GM10847 (cell line): ENCODE results near the gene DHRS7B.

ENCODE experiments used
- POLR2A ChIP-seq: IDR thresholded peaks from 2 replicates; pipeline ENCODE4 v1.6.1; 2011; ENCODE audit not compliant: insufficient read length; ENCODE audit errors: extremely low read depth

DHRS7B gene

DNA sequence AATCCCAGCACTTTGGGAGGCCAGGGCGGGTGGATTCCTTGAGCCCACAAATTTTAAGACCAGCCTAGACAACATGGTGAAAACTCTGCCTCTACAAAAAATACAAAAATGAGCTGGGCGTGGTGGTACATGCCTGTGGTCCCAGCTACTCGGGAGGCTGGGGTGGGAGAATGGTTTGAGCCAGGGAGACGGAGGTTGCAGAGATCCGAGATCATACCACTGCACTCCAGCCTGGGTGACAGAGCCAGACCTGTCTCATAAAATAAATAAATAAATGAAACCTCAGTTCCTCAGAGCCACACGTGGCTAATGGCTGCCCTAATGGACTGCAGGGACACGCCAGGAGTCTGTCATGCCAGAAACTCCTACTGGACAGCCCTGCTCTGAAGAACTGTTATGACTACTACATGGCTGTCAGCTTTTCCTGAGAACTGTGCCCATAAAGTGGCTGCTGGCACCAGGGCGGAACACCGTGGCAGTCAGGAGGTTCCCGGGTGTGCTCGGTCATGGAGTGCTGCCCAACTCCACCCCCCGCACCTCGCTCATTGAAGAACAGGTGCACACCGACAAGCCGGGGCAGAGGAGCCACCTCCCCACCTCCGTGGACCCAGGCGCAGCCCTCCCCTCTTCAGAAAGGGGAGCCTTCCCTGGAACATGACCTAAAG lies 82.9 kb downstream of the DHRS7B start:
- TF ChIP-seq POLR2A: no peak

DNA sequence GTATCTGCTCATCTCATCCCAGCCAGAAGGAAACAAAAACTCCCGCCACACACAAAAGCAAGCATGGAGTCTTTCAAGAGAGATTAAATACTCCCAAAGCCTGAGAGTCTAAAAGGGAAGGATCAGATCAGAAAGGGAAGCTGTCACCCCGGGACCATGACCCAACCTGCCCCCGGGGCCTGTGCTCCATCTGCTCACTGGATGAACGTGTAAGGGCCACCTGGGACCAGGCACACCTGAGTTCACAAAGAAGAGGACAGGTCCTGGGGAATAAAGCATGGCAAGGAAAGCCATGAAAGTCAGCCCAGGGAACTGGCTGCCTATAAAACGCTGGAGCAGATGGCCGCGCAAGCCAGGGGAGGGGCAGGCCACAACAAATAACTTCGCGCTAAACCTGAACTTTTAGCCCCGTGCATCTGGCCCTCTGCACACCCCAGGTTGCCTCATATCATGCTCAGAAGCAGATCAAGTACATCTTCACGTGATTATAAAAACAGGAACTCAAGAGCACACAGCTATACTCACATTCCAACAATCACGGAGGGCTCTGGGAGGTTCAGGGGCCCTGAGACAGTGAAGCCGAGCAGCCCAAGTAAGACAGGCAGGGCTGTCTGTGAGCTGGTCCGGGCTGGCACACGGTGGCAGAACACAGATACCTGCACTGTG lies 83.8 kb downstream of the DHRS7B start:
- TF ChIP-seq POLR2A: no peak

GRCh38 chr17:21211825-21212479 lies 85.2 kb downstream of the DHRS7B start:
- no peak for TF ChIP-seq POLR2A

GRCh38 chr17:21212826-21213637 lies 86.3 kb downstream of the DHRS7B start:
- TF ChIP-seq POLR2A: no peak

DNA sequence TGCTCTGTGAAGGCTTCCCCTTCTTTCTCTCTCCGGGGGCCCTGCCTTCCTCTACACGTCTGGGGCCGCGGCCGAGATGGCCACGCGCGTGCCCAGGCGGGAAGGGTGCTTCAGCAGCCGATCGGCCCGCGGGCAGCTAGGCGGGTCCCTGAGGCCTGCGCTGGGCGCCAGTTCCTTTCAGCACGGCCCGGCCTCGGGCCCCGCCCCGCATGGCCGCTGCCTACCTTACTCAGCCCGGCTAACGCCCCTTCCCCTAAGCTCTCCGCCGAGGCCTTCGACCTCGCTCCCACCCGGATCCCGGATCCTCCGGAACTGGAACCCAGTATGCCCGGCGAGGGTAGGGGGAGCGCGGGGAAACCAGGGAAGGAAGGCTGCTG lies 86.9 kb downstream of the DHRS7B start:
- no peak for TF ChIP-seq POLR2A

DNA sequence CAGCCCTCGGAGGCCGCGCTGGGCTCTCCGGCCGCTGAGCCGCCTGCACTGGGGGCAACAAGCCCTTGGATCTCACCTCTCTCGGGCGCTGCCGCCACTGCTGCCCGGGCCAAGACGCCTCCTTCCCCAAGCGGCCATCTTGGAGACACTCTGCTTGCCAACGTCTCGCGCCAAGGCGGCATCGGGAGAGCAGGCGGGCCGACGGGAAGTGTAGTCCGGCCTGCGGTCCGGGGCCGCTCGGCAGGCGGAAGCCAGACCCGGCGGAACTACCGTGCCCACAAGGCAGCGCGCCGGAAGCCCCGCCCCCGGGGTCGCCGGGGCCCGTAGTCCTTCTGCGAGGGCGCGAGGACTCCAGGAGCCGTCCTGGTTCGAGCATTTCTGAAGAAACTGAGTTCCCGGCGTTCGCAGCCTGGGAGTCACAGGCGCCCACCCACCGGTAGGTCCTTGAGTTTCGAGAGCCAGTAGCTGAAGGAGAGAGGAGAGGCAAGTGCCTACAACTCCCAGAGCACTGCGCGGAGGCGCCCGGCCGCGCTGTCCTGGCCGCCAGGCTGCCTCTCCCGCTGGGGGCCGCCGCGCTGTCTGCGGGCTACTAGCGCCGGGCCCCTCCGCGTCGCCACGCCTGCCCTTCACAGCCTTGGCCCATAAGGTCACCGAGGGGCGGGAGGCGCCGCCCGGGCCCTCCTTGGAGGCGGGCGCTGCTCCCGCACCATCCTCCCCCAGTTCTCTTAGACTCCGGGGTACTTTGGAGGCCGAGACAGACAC lies 87.4 kb downstream of the DHRS7B start, which contains the start of gene TMEM11:
TMEM11 (minus strand) TSS at position 147 of the 762 bp plus-strand sequence; CDS start at position 138, 9 bp downstream.
- TF ChIP-seq POLR2A: peak; percentile 86

DNA sequence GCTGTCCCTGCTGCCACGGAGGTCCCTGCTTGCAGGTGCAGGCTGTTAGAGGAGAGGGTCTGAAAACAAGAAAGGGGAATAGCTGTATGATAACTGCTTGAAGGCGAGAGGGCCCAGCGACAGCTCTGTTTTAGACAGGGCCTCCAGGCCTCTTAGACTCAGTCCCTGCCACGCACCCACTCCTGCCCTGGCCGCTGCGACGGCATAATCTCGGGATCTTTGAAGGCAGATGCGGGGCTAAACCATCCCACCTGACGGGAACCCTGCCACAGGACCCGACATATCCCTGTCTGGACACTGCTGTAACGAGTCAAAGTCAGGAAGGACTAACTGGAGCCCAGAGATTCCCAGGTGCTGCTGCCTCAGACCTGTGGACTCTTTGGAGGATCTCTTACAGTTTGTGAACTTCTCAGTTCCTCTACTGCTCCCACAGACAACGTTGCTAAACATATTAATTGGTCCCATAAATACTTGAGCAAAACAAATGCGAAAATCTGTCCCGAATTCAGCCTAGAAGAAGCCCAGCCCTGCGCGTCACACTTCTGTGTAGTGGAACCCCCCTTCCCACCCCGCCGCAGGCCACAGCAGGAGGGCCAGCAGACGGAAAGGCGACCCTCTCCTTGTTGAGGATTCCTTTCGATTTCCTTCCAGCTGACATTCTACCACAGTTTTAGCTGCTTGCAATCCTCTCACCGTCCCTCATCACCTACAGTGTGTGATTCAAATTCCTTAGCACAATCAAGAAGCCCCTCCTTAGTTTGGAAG lies 88.2 kb downstream of the DHRS7B start:
- TF ChIP-seq POLR2A: no peak

DNA sequence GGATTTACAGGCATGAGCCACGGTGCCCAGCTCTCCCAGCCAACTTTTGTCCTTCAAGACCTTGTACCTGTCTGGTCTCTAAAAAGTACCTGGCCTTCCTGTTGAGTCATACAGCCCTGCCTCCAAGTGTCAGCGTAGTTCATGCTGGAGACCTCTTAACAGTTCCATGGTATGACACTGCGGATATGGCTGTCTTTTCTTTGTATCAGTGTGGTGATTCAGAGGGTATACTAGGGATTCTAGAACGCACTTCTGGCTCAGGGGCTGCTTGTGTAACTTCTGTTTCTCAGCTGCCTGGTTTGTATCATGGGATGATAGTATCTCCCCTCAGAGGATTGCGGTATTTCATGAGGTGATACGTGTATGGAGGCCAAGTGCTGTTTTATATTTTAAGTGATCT lies 89.2 kb downstream of the DHRS7B start:
- TF ChIP-seq POLR2A: no peak

- no peak for TF ChIP-seq POLR2A
These were observed 90.6 kb downstream of the DHRS7B start for GRCh38 chr17:21217346-21217745.

DNA sequence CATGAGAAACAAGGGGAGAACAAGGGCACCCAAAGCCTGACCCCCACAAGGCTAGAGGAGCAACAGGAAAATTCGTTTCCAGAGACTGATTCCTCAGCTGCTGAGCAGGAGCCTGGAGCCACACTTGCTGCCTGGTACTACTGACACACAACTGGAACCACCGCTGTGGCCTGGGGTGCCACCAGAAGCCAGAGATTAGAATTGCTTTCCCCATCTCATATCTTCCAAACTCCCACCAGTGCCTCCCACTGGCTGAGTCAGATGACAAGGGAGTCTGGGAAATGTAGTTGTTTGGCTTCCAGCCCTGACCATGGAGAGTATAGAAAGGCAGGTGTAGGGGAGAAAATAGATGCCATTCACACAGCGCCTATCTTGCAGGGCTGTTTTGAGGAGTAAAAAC lies 91.3 kb downstream of the DHRS7B start:
- no peak for TF ChIP-seq POLR2A

- TF ChIP-seq POLR2A: no peak
These were observed 92.1 kb downstream of the DHRS7B start for GRCh38 chr17:21218831-21219380.

- no peak for TF ChIP-seq POLR2A
These were observed 96.3 kb downstream of the DHRS7B start for GRCh38 chr17:21223086-21223485.

GRCh38 chr17:21228111-21228510 lies 101.3 kb downstream of the DHRS7B start:
- TF ChIP-seq POLR2A: no peak

DNA sequence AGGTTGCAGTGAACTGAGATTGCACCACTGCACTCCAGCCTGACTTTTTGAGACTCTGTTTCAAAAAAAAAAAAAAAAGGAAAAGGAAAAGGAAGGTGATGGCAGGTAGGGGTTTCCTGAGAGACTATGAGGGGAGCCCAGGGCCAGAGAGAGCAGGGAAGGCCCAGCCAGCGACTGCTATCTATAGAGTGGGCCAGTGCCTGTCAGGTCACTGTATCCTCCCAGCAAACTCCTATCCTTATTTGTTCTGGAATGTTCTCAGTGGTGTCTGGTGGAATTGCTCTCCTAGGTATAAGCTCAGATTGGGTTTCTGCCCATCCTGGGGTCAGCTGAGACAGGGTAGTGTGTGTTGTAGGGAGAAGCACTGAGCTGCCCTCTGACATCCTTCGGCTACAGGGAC lies 102.1 kb downstream of the DHRS7B start:
- no peak for TF ChIP-seq POLR2A

DNA sequence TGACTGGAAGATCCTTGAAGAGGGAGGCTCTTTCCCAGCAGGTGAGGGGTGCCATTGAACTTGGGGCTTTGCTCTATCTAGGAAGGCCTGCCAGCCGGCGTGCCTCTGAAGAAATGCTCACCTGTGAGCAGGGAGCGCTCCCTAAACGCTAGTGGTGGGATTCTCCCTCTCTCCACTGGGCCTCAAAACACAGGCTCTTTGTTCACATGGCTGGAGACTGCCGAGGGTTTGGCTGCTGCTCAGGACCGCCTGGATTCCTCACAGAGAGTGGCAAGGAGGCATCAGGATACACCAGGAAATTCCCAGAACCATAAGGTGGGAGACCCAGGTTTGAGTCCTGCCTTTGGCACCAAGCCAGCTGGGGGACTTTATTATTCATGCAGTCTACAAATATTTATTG lies 104.8 kb downstream of the DHRS7B start:
- TF ChIP-seq POLR2A: no peak
